H1 (cell line): ENCODE data around the gene IL17RD. TPM values are rescaled to one million over a fixed set of nuclear protein-coding genes. Genes with fewer than 3 reads are reported as not detected.

ENCODE experiments used
- SRF ChIP-seq: IDR thresholded peaks from 2 replicates; pipeline ENCODE4 v1.6.1; 2011; ENCODE audit warnings: mild to moderate bottlenecking, low read depth, low read length, moderate library complexity
- TAF1 ChIP-seq: IDR thresholded peaks from 2 replicates; pipeline ENCODE4 v1.6.1; 2011; ENCODE audit warnings: mild to moderate bottlenecking, low read depth, low read length
- polyA plus RNA-seq, 7 experiments: library from polyadenylated mRNA; depleted of rRNA in 3 of 7; stranded (reverse) in 5 of 7; unstranded in 2 of 7; fragments of >200 nt in 5 of 7; fragments of 200-250 nt in 2 of 7; gene quantifications; 1 replicate in 5 of 7; 2 replicates in 1 of 7; 4 replicates in 1 of 7; pipeline versions ENCODE4 v1.2.1 to v1.2.3, GENCODE V29; 2011 to 2013; ENCODE audit warnings: missing spikeins in 2 of 7, mixed read lengths in 2 of 7
- total RNA-seq: library from RNA; stranded (reverse); fragmentation: NEBNext Ultra II Directional; extraction: Animal tissue kit (Norgen Biotek cat#: 25700); gene quantifications from 2 replicates; pipeline ENCODE4 v1.2.1, GENCODE V29; 2021
- TF ChIP-seq, protein P1 (sequence below): IDR thresholded peaks from 2 replicates; pipeline ENCODE4 v1.6.1; 2011; ENCODE audit warnings: low read length, improper control_type of control experiment
- TF ChIP-seq, protein P2 (sequence below): fragments of 300-600 bp; sonication (generic); IDR thresholded peaks from 2 replicates; pipeline ENCODE4 v1.7.1; 2012; ENCODE audit warnings: low read length, moderate library complexity, mild to moderate bottlenecking, inconsistent platforms; ENCODE audit not compliant: insufficient replicate concordance

IL17RD gene
- total and polyA plus RNA-seq, 2 of the 8 experiments (the other 6 are each of a cell fraction or from before 2014, with no cell fraction given) = 10.9 to 48.9 TPM

DNA sequence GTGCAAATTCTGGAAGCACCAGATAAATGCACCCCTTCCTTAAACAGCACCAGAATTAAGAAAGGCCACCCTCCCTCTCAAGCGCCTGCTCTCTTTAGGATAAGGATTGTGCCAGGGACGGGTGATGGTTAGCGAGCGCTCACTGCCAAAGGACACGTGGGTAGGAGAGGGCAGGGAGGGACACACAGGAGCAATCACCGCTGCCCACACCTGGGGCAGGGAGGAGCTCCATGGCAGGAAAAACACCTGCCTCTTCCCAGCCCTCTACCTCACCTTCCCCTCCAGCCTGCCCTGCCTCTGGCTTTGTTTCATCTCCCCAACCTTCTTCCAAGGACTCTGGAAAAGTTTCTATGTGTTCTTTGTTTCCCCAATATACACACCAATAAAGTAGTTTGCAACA, 112.0 kb downstream of the IL17RD start (continued):
- TF ChIP-seq TAF1 = no peak
- no peak for TF ChIP-seq SRF
- TF ChIP-seq, protein P1, sequence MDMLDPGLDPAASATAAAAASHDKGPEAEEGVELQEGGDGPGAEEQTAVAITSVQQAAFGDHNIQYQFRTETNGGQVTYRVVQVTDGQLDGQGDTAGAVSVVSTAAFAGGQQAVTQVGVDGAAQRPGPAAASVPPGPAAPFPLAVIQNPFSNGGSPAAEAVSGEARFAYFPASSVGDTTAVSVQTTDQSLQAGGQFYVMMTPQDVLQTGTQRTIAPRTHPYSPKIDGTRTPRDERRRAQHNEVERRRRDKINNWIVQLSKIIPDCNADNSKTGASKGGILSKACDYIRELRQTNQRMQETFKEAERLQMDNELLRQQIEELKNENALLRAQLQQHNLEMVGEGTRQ = no peak
- TF ChIP-seq, protein P2, sequence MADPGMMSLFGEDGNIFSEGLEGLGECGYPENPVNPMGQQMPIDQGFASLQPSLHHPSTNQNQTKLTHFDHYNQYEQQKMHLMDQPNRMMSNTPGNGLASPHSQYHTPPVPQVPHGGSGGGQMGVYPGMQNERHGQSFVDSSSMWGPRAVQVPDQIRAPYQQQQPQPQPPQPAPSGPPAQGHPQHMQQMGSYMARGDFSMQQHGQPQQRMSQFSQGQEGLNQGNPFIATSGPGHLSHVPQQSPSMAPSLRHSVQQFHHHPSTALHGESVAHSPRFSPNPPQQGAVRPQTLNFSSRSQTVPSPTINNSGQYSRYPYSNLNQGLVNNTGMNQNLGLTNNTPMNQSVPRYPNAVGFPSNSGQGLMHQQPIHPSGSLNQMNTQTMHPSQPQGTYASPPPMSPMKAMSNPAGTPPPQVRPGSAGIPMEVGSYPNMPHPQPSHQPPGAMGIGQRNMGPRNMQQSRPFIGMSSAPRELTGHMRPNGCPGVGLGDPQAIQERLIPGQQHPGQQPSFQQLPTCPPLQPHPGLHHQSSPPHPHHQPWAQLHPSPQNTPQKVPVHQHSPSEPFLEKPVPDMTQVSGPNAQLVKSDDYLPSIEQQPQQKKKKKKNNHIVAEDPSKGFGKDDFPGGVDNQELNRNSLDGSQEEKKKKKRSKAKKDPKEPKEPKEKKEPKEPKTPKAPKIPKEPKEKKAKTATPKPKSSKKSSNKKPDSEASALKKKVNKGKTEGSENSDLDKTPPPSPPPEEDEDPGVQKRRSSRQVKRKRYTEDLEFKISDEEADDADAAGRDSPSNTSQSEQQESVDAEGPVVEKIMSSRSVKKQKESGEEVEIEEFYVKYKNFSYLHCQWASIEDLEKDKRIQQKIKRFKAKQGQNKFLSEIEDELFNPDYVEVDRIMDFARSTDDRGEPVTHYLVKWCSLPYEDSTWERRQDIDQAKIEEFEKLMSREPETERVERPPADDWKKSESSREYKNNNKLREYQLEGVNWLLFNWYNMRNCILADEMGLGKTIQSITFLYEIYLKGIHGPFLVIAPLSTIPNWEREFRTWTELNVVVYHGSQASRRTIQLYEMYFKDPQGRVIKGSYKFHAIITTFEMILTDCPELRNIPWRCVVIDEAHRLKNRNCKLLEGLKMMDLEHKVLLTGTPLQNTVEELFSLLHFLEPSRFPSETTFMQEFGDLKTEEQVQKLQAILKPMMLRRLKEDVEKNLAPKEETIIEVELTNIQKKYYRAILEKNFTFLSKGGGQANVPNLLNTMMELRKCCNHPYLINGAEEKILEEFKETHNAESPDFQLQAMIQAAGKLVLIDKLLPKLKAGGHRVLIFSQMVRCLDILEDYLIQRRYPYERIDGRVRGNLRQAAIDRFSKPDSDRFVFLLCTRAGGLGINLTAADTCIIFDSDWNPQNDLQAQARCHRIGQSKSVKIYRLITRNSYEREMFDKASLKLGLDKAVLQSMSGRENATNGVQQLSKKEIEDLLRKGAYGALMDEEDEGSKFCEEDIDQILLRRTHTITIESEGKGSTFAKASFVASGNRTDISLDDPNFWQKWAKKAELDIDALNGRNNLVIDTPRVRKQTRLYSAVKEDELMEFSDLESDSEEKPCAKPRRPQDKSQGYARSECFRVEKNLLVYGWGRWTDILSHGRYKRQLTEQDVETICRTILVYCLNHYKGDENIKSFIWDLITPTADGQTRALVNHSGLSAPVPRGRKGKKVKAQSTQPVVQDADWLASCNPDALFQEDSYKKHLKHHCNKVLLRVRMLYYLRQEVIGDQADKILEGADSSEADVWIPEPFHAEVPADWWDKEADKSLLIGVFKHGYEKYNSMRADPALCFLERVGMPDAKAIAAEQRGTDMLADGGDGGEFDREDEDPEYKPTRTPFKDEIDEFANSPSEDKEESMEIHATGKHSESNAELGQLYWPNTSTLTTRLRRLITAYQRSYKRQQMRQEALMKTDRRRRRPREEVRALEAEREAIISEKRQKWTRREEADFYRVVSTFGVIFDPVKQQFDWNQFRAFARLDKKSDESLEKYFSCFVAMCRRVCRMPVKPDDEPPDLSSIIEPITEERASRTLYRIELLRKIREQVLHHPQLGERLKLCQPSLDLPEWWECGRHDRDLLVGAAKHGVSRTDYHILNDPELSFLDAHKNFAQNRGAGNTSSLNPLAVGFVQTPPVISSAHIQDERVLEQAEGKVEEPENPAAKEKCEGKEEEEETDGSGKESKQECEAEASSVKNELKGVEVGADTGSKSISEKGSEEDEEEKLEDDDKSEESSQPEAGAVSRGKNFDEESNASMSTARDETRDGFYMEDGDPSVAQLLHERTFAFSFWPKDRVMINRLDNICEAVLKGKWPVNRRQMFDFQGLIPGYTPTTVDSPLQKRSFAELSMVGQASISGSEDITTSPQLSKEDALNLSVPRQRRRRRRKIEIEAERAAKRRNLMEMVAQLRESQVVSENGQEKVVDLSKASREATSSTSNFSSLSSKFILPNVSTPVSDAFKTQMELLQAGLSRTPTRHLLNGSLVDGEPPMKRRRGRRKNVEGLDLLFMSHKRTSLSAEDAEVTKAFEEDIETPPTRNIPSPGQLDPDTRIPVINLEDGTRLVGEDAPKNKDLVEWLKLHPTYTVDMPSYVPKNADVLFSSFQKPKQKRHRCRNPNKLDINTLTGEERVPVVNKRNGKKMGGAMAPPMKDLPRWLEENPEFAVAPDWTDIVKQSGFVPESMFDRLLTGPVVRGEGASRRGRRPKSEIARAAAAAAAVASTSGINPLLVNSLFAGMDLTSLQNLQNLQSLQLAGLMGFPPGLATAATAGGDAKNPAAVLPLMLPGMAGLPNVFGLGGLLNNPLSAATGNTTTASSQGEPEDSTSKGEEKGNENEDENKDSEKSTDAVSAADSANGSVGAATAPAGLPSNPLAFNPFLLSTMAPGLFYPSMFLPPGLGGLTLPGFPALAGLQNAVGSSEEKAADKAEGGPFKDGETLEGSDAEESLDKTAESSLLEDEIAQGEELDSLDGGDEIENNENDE = no peak
